ENCODE measurements around the gene FER.

The FER gene

GRCh38 chr5:108739376-108739775 is 8.3 kb upstream of the FER start:
- Histone ChIP-seq H3K4me1 (ENCODE audit: control insufficient read depth, low read length) (no peaks in the 10 kb centered on the region), H3K27me3 (ENCODE audit: control insufficient read depth, low read length) (peaks cover 2% of the 10 kb centered on the region; the same call in 1 of the 2 replicates), H3K9me2 (replicated peaks; ENCODE audit: control insufficient read depth, low read length) (no peaks in the 10 kb centered on the region), H4K20me1 (ENCODE audit: control insufficient read depth, insufficient read depth, low read depth, low read length) (no peaks in the 10 kb centered on the region), H3K79me2 (ENCODE audit: control insufficient read depth, low read length) (no peaks in the 10 kb centered on the region), H3K27ac (ENCODE audit: low read depth, low read length) (no peak overlapping the region), H3K4me3 (ENCODE audit: low read length) (no peak overlapping the region), H3F3A (ENCODE audit: control insufficient read depth, insufficient read depth) (no peaks in the 10 kb centered on the region), H3K36me3 (ENCODE audit: control insufficient read depth, low read length) (no peaks in the 10 kb centered on the region), H3K4me2 (ENCODE audit: low read length) (no peak overlapping the region), H3K9me3 (ENCODE audit: control insufficient read depth, insufficient read depth, low read length) (no peaks in the 10 kb centered on the region)
- TF ChIP-seq CTCF (IDR thresholded peaks at IDR 0.05; ENCODE audit: low read depth, low read length, poor library complexity, severe bottlenecking) (no peak), EZH2phosphoT487 (IDR thresholded peaks at IDR 0.05; ENCODE audit: borderline replicate concordance, low read length) (no peak)

GRCh38 chr5:108739906-108740305 is 7.8 kb upstream of the FER start:
- H3K4me2 ChIP-seq (ENCODE audit: low read length) = no peak overlapping the region
- TF ChIP-seq CTCF (IDR thresholded peaks at IDR 0.05; ENCODE audit: low read depth, low read length, poor library complexity, severe bottlenecking) = no peak
- no peak for TF ChIP-seq EZH2phosphoT487 (IDR thresholded peaks at IDR 0.05; ENCODE audit: borderline replicate concordance, low read length)
- no peaks in the 10 kb centered on the region for H3K79me2 ChIP-seq (ENCODE audit: control insufficient read depth, low read length)
- H3K36me3 ChIP-seq (ENCODE audit: control insufficient read depth, low read length) = no peaks in the 10 kb centered on the region
- H3K27ac ChIP-seq (ENCODE audit: low read depth, low read length) = no peak overlapping the region
- no peaks in the 10 kb centered on the region for H3K4me1 ChIP-seq (ENCODE audit: control insufficient read depth, low read length)
- peaks cover 2% of the 10 kb centered on the region; the same call in 1 of the 2 replicates for H3K27me3 ChIP-seq (ENCODE audit: control insufficient read depth, low read length)
- no peaks in the 10 kb centered on the region for H3K9me3 ChIP-seq (ENCODE audit: control insufficient read depth, insufficient read depth, low read length)
- H3K4me3 ChIP-seq (ENCODE audit: low read length) = no peak overlapping the region
- no peaks in the 10 kb centered on the region for H4K20me1 ChIP-seq (ENCODE audit: control insufficient read depth, insufficient read depth, low read depth, low read length)
- H3F3A ChIP-seq (ENCODE audit: control insufficient read depth, insufficient read depth) = no peaks in the 10 kb centered on the region
- H3K9me2 ChIP-seq (replicated peaks; ENCODE audit: control insufficient read depth, low read length) = no peaks in the 10 kb centered on the region

- Histone ChIP-seq H3K79me2 (ENCODE audit: control insufficient read depth, low read length) (peaks cover 2% of the 10 kb centered on the region; the same call in 1 of the 2 replicates), H3K4me2 (ENCODE audit: low read length) (no peak overlapping the region), H3K4me3 (ENCODE audit: low read length) (no peak overlapping the region), H3K4me1 (ENCODE audit: control insufficient read depth, low read length) (no peaks in the 10 kb centered on the region; the same call in 1 of the 2 replicates), H4K20me1 (ENCODE audit: control insufficient read depth, insufficient read depth, low read depth, low read length) (no peaks in the 10 kb centered on the region), H3K9me2 (replicated peaks; ENCODE audit: control insufficient read depth, low read length) (no peaks in the 10 kb centered on the region), H3K27ac (ENCODE audit: low read depth, low read length) (no peak overlapping the region), H3K27me3 (ENCODE audit: control insufficient read depth, low read length) (no peaks in the 10 kb centered on the region), H3F3A (ENCODE audit: control insufficient read depth, insufficient read depth) (no peaks in the 10 kb centered on the region), H3K36me3 (ENCODE audit: control insufficient read depth, low read length) (no peaks in the 10 kb centered on the region; the same call in 1 of the 2 replicates), H3K9me3 (ENCODE audit: control insufficient read depth, insufficient read depth, low read length) (no peaks in the 10 kb centered on the region)
- TF ChIP-seq CTCF (IDR thresholded peaks at IDR 0.05; ENCODE audit: low read depth, low read length, poor library complexity, severe bottlenecking) (no peak), EZH2phosphoT487 (IDR thresholded peaks at IDR 0.05; ENCODE audit: borderline replicate concordance, low read length) (no peak)
These were observed 4.4 kb upstream of the FER start for GRCh38 chr5:108743319-108743718.
